T1000 (cell line): ENCODE data around the gene NR2C2AP.

Experiments
- DNase-seq: peaks from one replicate; lab custom pipeline; 2025; ENCODE audit warnings: mixed read lengths; lab: John Stamatoyannopoulos, UW

The NR2C2AP gene

GRCh38 chr19:19214892-19215291, 11.7 kb upstream of the NR2C2AP start:
- peak; percentile 12 for DNase-seq

DNA sequence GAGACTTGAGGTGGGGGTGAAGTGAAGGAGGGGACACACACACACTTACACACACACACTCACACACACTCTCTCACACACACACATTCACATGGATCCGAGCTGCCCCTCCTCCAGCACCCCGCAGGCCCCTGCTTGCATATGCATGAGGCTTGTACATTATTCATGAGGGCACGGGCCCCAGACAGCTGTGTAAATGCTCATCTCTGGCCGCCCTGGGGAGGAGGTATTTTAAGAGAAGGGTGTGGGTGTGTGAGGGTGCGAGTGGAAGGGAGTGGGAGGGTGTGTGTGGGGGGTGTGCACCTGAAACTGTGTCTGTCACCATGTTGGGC, 10.9 kb upstream of the NR2C2AP start:
- DNase-seq: no peak

DNA sequence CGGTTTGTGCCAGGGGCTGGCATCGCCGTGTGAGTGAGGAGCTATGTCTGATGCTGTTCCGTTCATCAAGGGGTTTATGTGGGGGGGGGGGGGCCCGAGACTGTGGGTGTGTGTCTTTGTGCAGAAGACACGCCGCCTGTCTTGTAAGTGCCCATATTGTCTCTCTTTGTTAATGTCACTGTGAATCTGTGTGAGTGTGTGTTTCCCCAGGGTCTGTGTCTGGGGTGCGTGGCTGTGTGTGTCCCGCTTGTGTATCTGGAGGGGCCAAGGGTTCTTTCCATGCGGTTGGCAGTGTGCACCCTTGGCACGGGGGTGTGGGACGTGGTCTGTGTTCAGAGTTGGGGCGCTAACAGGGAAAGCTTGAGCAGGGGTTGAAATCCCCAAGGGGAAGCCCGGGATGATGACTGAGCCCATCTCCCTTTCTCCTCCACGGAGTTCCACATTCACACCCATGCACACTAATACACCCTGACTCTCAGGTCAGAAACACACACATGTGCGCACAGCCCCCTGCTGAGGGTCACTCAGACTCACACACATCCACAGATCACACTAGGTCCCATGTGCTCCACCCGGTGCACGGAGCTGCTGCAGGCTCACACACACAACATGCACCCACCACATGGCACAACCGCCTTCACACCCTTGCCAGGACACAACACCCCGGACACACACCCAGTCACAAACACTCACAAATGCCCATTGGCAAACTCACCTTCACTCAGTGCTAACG, 10.4 kb upstream of the NR2C2AP start:
- DNase-seq: no peak

DNA sequence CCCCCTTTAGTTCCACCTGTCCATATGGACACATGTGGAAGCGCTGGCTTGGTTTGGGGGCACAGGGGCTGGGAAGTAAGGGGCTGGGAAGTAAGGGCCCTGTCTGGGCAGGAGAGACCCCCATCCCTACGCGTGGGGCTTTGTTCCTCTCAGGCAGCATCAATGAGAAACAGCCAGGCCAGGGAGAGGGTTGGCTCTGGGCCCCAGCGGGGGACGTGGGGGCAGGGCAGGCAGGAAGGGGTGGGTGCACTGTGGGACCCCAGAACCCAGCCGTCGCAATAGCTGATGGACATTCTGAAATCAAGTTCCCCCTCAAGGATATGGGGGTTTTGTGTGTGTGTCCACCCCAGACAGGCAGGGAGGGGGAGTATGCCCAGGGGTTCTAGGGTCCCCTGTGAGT, 9.7 kb upstream of the NR2C2AP start:
- DNase-seq: no peak

DNA sequence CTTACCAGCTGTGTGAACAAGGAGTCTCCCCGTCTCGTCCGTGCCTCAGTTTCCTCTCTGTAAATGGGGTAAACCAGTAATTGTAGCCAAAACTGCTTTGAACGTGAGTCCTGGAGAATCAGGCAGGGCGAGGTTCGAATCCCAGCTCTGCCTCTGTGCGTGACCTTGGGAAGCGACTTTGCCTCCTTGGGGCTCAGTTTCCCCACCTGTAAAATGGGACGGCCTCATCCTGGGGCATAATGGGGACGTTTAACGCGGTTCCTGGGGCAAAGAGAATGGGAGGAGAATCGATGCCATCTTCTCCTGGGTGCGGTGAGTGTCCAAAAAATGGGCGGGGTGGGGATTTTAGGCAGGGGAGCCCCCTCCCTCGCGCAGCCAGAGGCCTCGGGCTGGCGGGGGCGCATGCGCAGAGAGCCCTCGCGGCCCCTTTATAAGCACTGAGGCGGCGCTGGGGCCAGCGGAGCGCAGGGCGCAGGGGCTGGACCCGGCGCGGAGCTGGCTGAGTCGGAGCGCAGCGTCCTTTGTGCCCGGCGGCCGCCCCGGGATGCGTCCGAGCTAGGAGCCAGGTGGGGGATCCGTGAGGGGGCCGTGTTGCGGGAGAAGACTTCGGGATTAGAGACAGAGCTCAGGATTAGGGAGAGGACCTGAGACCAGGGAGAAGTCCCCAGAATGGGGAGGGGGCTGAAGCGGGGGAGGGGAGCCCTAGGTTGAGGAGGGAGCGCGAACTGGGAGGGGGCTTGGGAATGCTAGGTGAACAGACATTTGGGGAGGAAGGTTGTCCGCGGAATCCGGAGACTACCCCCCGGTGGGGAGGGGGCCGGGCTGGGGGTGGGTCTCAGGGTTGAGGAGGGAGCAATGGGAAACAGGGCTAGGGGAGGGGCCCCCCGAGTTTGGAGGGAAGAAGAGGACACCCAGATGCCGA, 8.5 kb upstream of the NR2C2AP start, which contains the start of gene NCAN:
TSS of gene NCAN (plus strand) at position 460 of the 922 bp plus-strand sequence. CDS start 4,996 bp downstream, outside the sequence.
- DNase-seq: no peak

GRCh38 chr19:19209372-19209771, 6.2 kb upstream of the NR2C2AP start:
- no peak for DNase-seq

- DNase-seq: no peak
Observed at GRCh38 chr19:19207637-19208572, 4.7 kb upstream of the NR2C2AP start.

- DNase-seq: no peak
Observed at GRCh38 chr19:19206938-19207337, 3.7 kb upstream of the NR2C2AP start.

GRCh38 chr19:19205416-19206410, 2.5 kb upstream of the NR2C2AP start:
- DNase-seq: no peak

GRCh38 chr19:19204181-19204580, 967 bp upstream of the NR2C2AP start:
- DNase-seq: no peak

- DNase-seq: no peak
Observed at GRCh38 chr19:19202707-19203011, 555 bp downstream of the NR2C2AP start.

GRCh38 chr19:19201697-19202630, 1.2 kb downstream of the NR2C2AP start:
- DNase-seq: no peak

- no peak for DNase-seq
Observed at GRCh38 chr19:19193926-19194325, 9.3 kb downstream of the NR2C2AP start.

GRCh38 chr19:19192910-19193423, 10.2 kb downstream of the NR2C2AP start:
- no peak for DNase-seq

GRCh38 chr19:19192078-19192882, 10.9 kb downstream of the NR2C2AP start, which contains the start of the genes BORCS8 and RFXANK:
Gene BORCS8 (minus strand): TSS chr19:19192152. CDS start chr19:19192117, 35 bp downstream.
Gene RFXANK (plus strand): TSS chr19:19192258. CDS start chr19:19193947, 1,689 bp downstream.
- DNase-seq: peak; percentile 95

DNA sequence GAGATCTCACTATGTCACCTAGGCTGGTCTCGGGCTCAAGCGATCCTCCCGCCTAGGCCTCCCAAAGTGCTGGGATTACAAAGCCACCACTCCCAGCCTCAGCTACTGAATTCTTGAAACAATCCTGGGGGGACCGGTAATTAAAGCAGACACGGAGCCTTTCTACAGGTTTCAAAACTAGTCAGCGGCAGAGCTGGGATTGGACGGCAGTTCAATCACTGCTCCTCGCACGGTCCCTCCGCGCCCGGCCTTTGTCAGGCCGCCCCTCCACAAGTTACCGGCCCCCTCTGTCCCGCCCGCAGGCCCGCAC, 11.5 kb downstream of the NR2C2AP start:
- DNase-seq: no peak

DNA sequence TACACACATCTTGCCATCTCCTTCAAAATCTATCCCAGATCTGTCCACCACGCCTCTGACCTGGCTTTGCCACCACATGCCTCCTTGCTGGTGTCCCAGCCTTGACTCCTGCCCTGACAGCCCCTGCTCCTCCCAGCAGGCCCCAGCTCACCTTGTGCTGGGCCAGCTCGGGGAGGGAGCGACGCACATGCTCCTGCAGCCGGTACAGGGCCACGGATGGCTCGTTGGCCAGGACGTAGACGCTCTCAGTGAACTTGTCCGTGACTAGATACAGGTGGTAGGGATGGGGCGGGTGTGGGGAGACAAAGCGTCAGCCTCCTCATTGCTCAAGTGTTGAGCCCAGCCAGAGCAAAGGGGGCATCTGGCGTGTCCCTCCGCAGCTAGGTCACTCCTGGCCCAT, 16.5 kb downstream of the NR2C2AP start:
- DNase-seq: no peak

GRCh38 chr19:19185853-19186740, 17.1 kb downstream of the NR2C2AP start:
- no peak for DNase-seq
